Gastroesophageal sphincter (tissue), 3 donors: Measurements from ENCODE around the gene ZNF143.

Source experiments
- EP300 ChIP-seq: sonication (generic); formaldehyde crosslinking; IDR thresholded peaks from one replicate; pipeline ENCODE4 v1.6.1; 2017; ENCODE audit warnings: antibody characterized with exemption, mild to moderate bottlenecking
- POLR2A ChIP-seq, 2 donors: fragments of 450-650 bp; IDR thresholded peaks; one replicate each; pipeline ENCODE4 v1.6.1; 2017; ENCODE audit warnings: antibody characterized with exemption in 2 of 2, mild to moderate bottlenecking in 2 of 2, moderate library complexity in 1 of 2
- POLR2AphosphoS5 ChIP-seq: sonication (generic); formaldehyde crosslinking; IDR thresholded peaks from one replicate; pipeline ENCODE4 v1.6.1; 2017; ENCODE audit warnings: antibody characterized with exemption
- TF ChIP-seq, protein P1 (sequence below), 4 experiments: fragments of 200-600 bp in 2 of 4; fragments of 450-650 bp in 2 of 4; sonication (generic) in 1 of 4; IDR thresholded peaks; one replicate each; pipeline ENCODE4 v1.5.1; 2017 to 2019; ENCODE audit warnings: antibody characterized with exemption in 4 of 4, mild to moderate bottlenecking in 2 of 4, moderate library complexity in 2 of 4

DNA sequence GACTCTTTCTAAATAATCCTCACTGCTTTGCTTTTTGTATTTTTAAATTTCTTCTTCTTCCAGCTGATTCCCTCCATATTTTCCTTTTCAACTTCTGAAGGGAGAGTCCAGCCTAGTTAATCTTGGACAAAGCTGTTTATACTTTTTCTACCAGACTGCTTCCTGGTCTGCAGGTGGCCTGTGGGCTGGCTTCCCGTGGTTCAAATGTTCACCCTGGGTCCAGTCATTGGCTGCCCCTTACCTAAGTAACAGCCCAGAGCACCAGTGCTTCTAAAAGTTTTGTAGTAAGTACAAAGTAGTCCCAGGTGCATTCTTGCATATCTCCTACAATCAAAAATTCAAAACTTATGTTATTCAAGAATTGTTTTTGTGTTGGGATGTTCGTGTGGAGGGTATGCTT is 19.1 kb downstream of the ZNF143 start:
- TF ChIP-seq, protein P1, sequence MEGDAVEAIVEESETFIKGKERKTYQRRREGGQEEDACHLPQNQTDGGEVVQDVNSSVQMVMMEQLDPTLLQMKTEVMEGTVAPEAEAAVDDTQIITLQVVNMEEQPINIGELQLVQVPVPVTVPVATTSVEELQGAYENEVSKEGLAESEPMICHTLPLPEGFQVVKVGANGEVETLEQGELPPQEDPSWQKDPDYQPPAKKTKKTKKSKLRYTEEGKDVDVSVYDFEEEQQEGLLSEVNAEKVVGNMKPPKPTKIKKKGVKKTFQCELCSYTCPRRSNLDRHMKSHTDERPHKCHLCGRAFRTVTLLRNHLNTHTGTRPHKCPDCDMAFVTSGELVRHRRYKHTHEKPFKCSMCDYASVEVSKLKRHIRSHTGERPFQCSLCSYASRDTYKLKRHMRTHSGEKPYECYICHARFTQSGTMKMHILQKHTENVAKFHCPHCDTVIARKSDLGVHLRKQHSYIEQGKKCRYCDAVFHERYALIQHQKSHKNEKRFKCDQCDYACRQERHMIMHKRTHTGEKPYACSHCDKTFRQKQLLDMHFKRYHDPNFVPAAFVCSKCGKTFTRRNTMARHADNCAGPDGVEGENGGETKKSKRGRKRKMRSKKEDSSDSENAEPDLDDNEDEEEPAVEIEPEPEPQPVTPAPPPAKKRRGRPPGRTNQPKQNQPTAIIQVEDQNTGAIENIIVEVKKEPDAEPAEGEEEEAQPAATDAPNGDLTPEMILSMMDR (IDR thresholded peaks at IDR 0.05), result no peak
- no peak for TF ChIP-seq POLR2A (IDR thresholded peaks at IDR 0.05)
- TF ChIP-seq POLR2AphosphoS5, result no peak
- TF ChIP-seq EP300, result no peak
